Activated T-cell treated with anti-CD3 and anti-CD28 coated beads, Interleukin-2, amount 50 U/mL, for 72 hours (primary cell): ENCODE data around the gene FUT1. TPM values are rescaled to one million over a fixed set of nuclear protein-coding genes. Genes with fewer than 3 reads are reported as not detected.

ENCODE experiments used
- ATAC-seq, 2 donors: fragments of 150-1000 bp; cut with Tn5 transposase; replicated peaks in 1 of 2; 2 replicates each; pipeline ENCODE4 v1.10.0; 2021; ENCODE audit warnings: moderate library complexity in 2 of 2, mild to moderate bottlenecking in 1 of 2
- DNase-seq, 2 donors: peaks; one replicate each; pipeline ENCODE4 v3.0.0; 2021 to 2022; ENCODE audit warnings: mixed read lengths in 1 of 2
- H3K27ac Mint-ChIP-seq: one replicate; pipeline ENCODE4 v1.8.0; 2022; ENCODE audit warnings: mild to moderate bottlenecking, moderate library complexity, mixed read lengths
- H3K27me3 Mint-ChIP-seq: one replicate; pipeline ENCODE4 v1.8.0; 2022; ENCODE audit warnings: low read depth, mixed read lengths
- H3K36me3 Mint-ChIP-seq, 2 donors: one replicate each; pipeline ENCODE4 v1.8.0; 2022; ENCODE audit warnings: mixed read lengths in 2 of 2, mild to moderate bottlenecking in 1 of 2; ENCODE audit not compliant: insufficient read depth in 2 of 2
- H3K4me1 Mint-ChIP-seq: one replicate; pipeline ENCODE4 v1.8.0; 2022; ENCODE audit warnings: low read depth, mixed read lengths
- H3K4me3 Mint-ChIP-seq, 2 donors: one replicate each; pipeline ENCODE4 v1.8.0; 2022; ENCODE audit warnings: mild to moderate bottlenecking in 2 of 2, mixed read lengths in 2 of 2, moderate library complexity in 2 of 2
- H3K9me3 Mint-ChIP-seq, 2 donors: one replicate each; pipeline ENCODE4 v1.8.0; 2022; ENCODE audit warnings: mixed read lengths in 2 of 2
- total RNA-seq, 2 donors: library from RNA; stranded (reverse); gene quantifications; one replicate each; pipeline ENCODE4 v1.2.3, GENCODE V29; 2022

The FUT1 gene
- total RNA-seq, 2 donors from 2014 or later: 0.29 to 0.32 TPM

DNA sequence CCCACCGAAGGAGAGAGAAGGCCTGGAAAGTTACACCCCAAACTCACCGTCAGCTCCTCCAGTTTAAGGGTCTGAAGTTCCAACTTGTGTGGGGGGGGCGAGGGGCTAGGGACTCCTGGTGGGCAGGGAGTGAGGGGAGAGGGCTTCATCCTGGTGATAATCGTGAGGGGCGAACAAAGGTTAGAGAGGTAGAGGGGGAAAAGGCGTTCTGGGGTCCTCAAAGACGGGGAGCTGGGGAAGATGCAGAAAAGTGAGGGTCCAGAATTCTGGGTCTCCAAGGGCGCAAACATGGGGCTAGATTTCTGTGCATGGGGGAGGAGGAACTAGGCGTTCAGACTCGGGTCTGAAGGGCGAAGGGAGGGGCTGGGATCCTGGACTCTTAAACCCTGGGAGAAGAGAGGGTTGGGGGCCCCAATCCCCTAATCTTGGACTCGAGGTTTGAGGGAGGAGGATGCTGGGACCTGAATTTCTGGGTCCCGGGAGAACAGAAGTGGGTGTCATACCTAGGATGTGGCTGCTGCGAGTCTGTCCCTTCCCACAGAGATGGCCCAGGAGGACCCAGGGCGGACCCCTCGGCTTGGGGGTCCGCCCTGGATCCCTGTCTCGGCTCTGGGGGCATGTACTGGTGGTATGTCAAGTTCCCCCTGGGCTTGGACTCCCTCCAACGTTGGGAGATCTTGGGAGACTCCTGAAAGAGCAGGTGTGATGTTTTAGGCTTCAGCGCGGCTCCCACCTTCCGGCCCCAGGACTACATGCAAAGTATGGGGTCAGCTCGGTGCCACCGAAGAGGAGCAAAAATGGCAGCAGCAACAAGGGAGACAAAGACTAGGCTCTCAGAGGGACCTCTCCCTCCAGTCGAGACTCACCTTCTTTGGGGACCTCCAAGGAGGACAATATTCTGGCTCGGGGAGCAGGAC, 37.4 kb downstream of the FUT1 start:
- peaks cover 0 to 2% of the 10 kb centered on the region in 2 donors for H3K9me3 Mint-ChIP-seq
- H3K4me3 Mint-ChIP-seq: peak overlapping the region; percentile 77 to 92
- peaks cover 4 to 8% of the 10 kb centered on the region in 2 donors for H3K36me3 Mint-ChIP-seq
- H3K27me3 Mint-ChIP-seq: no peaks in the 10 kb centered on the region
- H3K27ac Mint-ChIP-seq: peak overlapping the region; percentile 90
- H3K4me1 Mint-ChIP-seq: peaks cover 17% of the 10 kb centered on the region
- DNase-seq (no peak), ATAC-seq (no peak)

DNA sequence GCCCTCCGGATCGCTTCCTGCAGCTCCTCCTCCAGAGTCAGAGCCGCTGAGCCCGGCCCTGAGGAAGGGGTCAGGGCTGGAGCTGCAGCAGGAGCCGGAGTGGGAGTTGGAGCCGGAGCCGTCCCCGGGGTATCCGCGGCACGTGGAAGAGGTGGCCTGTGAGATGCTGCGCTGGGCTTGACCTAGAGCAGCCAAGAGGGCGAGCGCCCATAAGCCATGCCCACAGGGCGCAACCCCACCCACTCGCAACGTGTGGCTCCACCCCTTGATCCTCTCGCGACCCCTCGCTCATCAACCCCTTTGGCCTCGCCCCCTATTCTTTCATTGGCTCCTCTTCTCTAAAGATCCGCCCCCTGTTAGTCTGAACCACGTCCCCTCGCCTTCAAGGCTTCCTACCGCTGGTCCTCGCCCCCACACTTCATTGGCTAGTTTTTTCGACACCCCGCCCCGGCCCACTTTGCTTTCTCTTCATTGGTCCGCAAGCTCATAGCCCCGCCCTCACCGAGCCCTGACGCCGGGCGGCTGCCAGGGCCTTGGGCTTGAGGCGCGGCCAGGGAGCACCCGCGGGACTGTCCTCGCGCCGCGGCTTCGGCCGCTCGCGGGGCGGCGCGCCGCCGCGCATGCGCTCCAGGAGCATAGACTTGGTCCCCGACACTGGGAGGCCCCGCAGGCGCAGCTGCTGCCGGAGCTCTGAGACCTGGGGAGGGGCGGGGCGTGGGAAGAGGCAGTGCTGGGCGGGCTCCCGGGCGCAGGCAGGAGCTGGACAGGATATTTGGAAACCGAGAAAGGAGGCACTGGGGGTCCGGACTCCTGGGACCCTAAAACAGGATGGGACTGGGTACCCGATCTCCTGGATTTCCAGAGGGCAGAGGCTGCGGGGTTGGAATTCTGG, 38.3 kb downstream of the FUT1 start:
- Mint-ChIP-seq H3K36me3 (peaks cover 4 to 8% of the 10 kb centered on the region in 2 donors), H3K27ac (peak overlapping the region; percentile 90), H3K27me3 (no peaks in the 10 kb centered on the region), H3K4me1 (peaks cover 17% of the 10 kb centered on the region), H3K9me3 (peaks cover 0 to 2% of the 10 kb centered on the region in 2 donors), H3K4me3 (peak overlapping the region; percentile 77 to 92)
- ATAC-seq: peak; percentile 92 to 93
- peak; percentile 98 to 99 for DNase-seq

DNA sequence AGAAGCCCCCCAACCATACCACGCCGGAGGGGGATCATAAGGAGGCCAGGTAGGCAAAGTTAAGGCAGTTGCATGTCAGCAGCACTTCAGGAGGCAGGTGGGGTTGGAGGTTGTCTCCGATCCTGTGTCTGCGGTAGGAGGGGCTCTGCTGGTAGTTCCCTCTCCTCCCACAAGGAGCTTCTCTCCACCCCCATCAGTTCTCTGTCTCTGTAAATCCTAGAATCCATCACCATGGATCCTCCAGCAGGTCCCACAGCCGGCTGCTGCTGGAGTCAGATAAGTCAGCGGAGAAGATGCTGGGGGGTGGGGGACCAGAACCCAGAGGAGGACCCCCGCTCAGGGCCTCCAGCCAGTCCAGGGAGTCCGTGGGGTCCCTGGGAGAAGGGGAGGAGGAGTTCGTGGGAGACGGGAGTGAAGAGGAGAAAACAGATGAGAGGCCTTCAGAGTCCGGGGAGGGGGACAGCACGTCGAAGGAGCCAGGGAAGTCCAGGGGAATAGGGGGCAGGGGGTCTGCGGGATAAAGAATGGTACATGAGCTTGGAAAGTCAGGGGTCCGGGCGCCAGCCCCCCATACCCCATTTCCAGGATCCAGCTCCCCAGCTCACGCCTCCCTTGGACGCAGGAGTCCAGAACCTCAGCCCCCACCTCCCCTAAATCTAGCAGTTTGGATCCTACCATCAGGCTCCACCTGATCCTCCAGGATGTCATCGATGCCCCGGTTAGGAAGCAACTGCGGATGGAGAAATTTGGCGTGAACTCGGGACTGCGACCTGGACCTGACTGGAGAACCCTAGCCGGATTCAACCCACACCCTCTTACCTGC, 39.2 kb downstream of the FUT1 start:
- no peak for ATAC-seq
- DNase-seq: no peak
- H3K4me1 Mint-ChIP-seq: peaks cover 17% of the 10 kb centered on the region

DNA sequence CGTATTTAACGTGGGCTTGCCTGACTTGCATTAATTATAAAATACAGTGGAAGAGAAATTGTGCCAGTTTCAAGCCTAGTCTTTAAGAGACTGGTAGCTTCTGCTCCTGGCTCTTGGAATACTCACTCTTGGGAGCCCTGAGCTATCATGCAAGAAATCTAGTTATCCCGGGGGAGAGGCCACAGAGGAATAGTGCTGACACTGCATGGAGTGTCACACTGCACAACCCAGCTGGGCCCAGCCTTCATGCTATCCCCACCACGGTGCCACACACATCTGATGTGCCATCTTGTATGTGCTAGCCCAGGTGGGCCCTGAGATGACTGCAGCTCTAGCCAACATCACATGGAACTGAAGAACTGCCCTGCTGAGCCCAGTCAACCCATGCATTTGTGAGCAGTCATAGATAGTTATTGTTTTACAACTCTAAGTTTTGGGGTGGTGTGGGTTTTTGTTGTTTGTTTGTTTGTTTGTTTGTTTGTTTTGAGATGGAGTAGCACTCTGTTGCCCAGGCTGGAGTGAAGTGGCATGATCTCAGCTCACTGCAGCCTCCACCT, 41.3 kb downstream of the FUT1 start:
- ATAC-seq (no peak), DNase-seq (no peak)
- H3K4me1 Mint-ChIP-seq: peaks cover 17% of the 10 kb centered on the region
- H3K27me3 Mint-ChIP-seq: no peaks in the 10 kb centered on the region
- H3K36me3 Mint-ChIP-seq: peaks cover 6 to 10% of the 10 kb centered on the region in 2 donors
- H3K27ac Mint-ChIP-seq: no peak overlapping the region
- peaks cover 0 to 2% of the 10 kb centered on the region in 2 donors for H3K9me3 Mint-ChIP-seq
- H3K4me3 Mint-ChIP-seq: no peak overlapping the region

More for the DNA sequence above, 39.2 kb downstream of the FUT1 start:
- Mint-ChIP-seq H3K27me3 (no peaks in the 10 kb centered on the region), H3K36me3 (peaks cover 6 to 8% of the 10 kb centered on the region in 2 donors), H3K9me3 (peaks cover 0 to 2% of the 10 kb centered on the region in 2 donors), H3K27ac (no peak overlapping the region), H3K4me3 (peak overlapping the region; percentile 77 to 92)

DNA sequence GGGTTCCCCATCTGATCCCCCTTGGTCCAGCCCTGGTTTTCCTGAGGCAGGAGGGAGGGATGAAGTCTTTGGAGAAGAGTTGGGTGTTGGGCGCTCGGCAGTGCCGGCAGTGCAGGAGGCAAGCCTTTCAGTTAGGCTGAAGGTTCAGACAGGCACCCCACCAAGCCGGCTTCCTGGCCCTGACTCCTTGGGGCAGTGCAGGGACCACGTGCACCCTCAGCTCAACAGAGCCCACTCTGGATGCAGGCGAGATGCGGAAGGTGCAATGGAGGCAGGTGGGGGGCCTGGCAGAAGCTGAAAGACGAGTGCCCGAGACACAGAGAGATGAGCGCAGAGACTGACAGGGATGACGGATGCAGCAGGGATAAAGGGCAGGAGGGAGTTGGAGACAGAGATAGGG, 44.0 kb downstream of the FUT1 start:
- no peak for ATAC-seq
- Mint-ChIP-seq H3K27me3 (no peaks in the 10 kb centered on the region), H3K27ac (no peak overlapping the region), H3K4me1 (peaks cover 5% of the 10 kb centered on the region), H3K4me3 (no peak overlapping the region), H3K9me3 (peaks cover 0 to 2% of the 10 kb centered on the region in 2 donors), H3K36me3 (peaks cover 6 to 10% of the 10 kb centered on the region in 2 donors)
- DNase-seq: no peak

DNA sequence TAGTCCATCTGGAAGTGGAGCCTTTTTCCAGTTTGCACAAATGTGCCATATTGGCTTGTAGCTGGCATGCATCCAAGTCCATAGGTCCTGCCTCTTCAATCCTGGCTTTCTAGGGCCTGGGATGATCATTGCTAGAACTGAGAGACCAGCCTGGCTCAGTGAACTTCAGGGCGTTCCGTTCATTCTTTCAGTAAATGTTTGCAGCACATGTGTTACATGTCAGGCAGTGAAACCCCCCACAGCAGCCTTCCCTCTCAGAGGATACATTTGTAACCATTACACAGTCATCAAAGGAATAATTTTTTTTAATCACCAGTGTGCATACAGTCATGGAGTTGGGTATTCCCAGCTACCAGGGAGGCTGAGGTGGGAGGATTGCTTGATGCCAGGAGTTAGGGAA, 47.0 kb downstream of the FUT1 start:
- Mint-ChIP-seq H3K27ac (no peak overlapping the region), H3K27me3 (no peaks in the 10 kb centered on the region), H3K36me3 (peaks cover 2 to 3% of the 10 kb centered on the region in 2 donors), H3K9me3 (no peaks in the 10 kb centered on the region), H3K4me1 (no peaks in the 10 kb centered on the region), H3K4me3 (no peak overlapping the region)
- no peak for DNase-seq
- ATAC-seq: no peak

DNA sequence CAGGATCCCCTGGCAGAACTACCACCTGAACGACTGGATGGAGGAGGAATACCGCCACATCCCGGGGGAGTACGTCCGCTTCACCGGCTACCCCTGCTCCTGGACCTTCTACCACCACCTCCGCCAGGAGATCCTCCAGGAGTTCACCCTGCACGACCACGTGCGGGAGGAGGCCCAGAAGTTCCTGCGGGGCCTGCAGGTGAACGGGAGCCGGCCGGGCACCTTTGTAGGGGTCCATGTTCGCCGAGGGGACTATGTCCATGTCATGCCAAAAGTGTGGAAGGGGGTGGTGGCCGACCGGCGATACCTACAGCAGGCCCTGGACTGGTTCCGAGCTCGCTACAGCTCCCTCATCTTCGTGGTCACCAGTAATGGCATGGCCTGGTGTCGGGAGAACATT, 49.1 kb downstream of the FUT1 start:
- ATAC-seq: no peak

DNA sequence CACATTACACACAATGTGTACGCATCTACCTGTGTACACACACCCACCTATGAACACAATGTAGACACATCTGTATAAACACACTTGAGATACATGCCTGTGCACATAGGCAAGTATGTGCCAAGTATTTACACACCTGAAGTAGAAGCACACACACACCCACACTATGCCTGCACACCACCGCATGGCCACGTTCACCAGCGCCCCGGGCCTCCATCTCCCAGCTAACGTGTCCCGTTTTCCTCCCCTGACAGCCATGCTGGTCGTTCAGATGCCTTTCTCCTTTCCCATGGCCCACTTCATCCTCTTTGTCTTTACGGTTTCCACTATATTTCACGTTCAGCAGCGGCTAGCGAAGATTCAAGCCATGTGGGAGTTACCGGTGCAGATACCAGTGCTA, 49.7 kb downstream of the FUT1 start:
- Mint-ChIP-seq H3K36me3 (peaks cover 0 to 2% of the 10 kb centered on the region in 2 donors), H3K27me3 (peaks cover 6% of the 10 kb centered on the region), H3K27ac (no peak overlapping the region), H3K4me3 (no peak overlapping the region), H3K4me1 (no peaks in the 10 kb centered on the region), H3K9me3 (no peaks in the 10 kb centered on the region)
- ATAC-seq: no peak
- no peak for DNase-seq

More for the DNA sequence above, 49.1 kb downstream of the FUT1 start:
- H3K4me3 Mint-ChIP-seq: no peak overlapping the region
- peaks cover 0 to 2% of the 10 kb centered on the region in 2 donors for H3K36me3 Mint-ChIP-seq
- no peaks in the 10 kb centered on the region for H3K9me3 Mint-ChIP-seq
- no peaks in the 10 kb centered on the region for H3K27me3 Mint-ChIP-seq
- H3K4me1 Mint-ChIP-seq: no peaks in the 10 kb centered on the region
- no peak for DNase-seq
- H3K27ac Mint-ChIP-seq: no peak overlapping the region

DNA sequence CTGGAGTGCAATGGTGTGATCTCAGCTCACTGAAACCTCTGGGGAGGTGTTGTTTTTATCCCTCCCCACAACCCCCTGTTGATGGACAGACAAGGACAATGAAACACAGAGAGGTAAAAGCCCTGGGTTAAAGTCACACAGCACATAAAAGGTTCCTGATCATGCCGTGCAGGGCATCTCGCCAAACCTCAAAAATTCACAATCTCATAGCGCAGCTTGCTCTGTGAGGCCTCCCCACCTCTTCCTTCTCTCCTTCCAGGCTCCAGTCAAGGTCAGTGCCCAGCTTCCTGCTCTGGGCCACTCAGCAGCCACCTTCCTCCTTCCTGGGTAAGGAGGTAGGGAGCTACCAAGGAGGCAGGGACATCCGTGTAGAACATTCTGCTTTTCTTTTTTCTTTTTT, 54.4 kb downstream of the FUT1 start:
- H3K27ac Mint-ChIP-seq: no peak overlapping the region
- H3K9me3 Mint-ChIP-seq: no peaks in the 10 kb centered on the region
- no peak for DNase-seq

More for the DNA sequence above, 54.4 kb downstream of the FUT1 start:
- ATAC-seq: no peak
- Mint-ChIP-seq H3K4me1 (peaks cover 10% of the 10 kb centered on the region), H3K4me3 (no peak overlapping the region), H3K36me3 (no peaks in the 10 kb centered on the region), H3K27me3 (peaks cover 21% of the 10 kb centered on the region)

Other genes starting within 250 kb of the FUT1 start
- 1 to 10 TPM; 6.0 to 6.6 TPM for gene LMTK3, start 240.8 kb downstream of the FUT1 start, total RNA-seq
- gene SULT2B1, start 200.5 kb downstream of the FUT1 start, total RNA-seq: not detected
- gene SPACA4, start 145.9 kb downstream of the FUT1 start, total RNA-seq: not detected
- 1 to 10 TPM; 7.5 to 8.5 TPM for gene FAM83E, start 137.6 kb downstream of the FUT1 start, total RNA-seq
- gene RPL18, start 133.5 kb downstream of the FUT1 start, total RNA-seq: 1,000 to 10,000 TPM; 1,953 to 2,080 TPM
- 10 to 100 TPM; 26.9 to 27.2 TPM for gene SPHK2, start 133.1 kb downstream of the FUT1 start, total RNA-seq
- gene DBP, start 115.3 kb downstream of the FUT1 start, total RNA-seq: 10 to 100 TPM in 1 of 2 donors, 1 to 10 TPM in 1; 8.2 to 13.4 TPM
- gene CA11, start 106.5 kb downstream of the FUT1 start, total RNA-seq: 10 to 100 TPM; 10.5 to 11.9 TPM
- 1 to 10 TPM; 1.9 to 2.1 TPM for gene NTN5, start 79.6 kb downstream of the FUT1 start, total RNA-seq
- gene FUT2, start 56.7 kb downstream of the FUT1 start, total RNA-seq: not detected
- gene MAMSTR, start 32.9 kb downstream of the FUT1 start, total RNA-seq: under 1 TPM; 0.69 to 0.89 TPM
- under 1 TPM; 0.53 to 0.86 TPM for gene RASIP1, start 12.0 kb downstream of the FUT1 start, total RNA-seq
- under 1 TPM; 0.14 to 0.32 TPM for gene IZUMO1, start 5.7 kb downstream of the FUT1 start, total RNA-seq
- gene FGF21, start 2.9 kb upstream of the FUT1 start, total RNA-seq: not detected
- 10 to 100 TPM; 42.1 to 49.5 TPM for gene BCAT2, start 58.4 kb upstream of the FUT1 start, total RNA-seq
- 1 to 10 TPM; 2.0 to 3.2 TPM for gene HSD17B14, start 83.8 kb upstream of the FUT1 start, total RNA-seq
- gene PLEKHA4, start 116.0 kb upstream of the FUT1 start, total RNA-seq: 10 to 100 TPM; 16.2 to 24.5 TPM
- 100 to 1,000 TPM; 130 to 153 TPM for gene PPP1R15A, start 119.8 kb upstream of the FUT1 start, total RNA-seq
- gene TULP2, start 146.1 kb upstream of the FUT1 start, total RNA-seq: 1 to 10 TPM in 1 of 2 donors, under 1 TPM in 1; 0.79 to 3.3 TPM
- 100 to 1,000 TPM; 168 to 183 TPM for gene NUCB1, start 147.7 kb upstream of the FUT1 start, total RNA-seq
- 1 to 10 TPM; 3.2 to 3.6 TPM for gene DHDH, start 181.1 kb upstream of the FUT1 start, total RNA-seq
- gene BAX, start 202.2 kb upstream of the FUT1 start, total RNA-seq: 100 to 1,000 TPM; 318 to 448 TPM
- gene FTL, start 212.7 kb upstream of the FUT1 start, total RNA-seq: 100 to 1,000 TPM; 681 to 811 TPM
- 10 to 100 TPM; 25.9 to 29.4 TPM for gene GYS1, start 240.7 kb upstream of the FUT1 start, total RNA-seq
- gene RUVBL2, start 241.2 kb upstream of the FUT1 start, total RNA-seq: 10 to 100 TPM; 83.4 to 92.5 TPM